Measurements from ENCODE around the gene SH2D5. TPM values are rescaled to one million over a fixed set of nuclear protein-coding genes. Genes with fewer than 3 reads are reported as not detected.

Gene SH2D5
- total RNA-seq, 2 experiments from 2014 or later, result 1.3 to 1.6 TPM

DNA sequence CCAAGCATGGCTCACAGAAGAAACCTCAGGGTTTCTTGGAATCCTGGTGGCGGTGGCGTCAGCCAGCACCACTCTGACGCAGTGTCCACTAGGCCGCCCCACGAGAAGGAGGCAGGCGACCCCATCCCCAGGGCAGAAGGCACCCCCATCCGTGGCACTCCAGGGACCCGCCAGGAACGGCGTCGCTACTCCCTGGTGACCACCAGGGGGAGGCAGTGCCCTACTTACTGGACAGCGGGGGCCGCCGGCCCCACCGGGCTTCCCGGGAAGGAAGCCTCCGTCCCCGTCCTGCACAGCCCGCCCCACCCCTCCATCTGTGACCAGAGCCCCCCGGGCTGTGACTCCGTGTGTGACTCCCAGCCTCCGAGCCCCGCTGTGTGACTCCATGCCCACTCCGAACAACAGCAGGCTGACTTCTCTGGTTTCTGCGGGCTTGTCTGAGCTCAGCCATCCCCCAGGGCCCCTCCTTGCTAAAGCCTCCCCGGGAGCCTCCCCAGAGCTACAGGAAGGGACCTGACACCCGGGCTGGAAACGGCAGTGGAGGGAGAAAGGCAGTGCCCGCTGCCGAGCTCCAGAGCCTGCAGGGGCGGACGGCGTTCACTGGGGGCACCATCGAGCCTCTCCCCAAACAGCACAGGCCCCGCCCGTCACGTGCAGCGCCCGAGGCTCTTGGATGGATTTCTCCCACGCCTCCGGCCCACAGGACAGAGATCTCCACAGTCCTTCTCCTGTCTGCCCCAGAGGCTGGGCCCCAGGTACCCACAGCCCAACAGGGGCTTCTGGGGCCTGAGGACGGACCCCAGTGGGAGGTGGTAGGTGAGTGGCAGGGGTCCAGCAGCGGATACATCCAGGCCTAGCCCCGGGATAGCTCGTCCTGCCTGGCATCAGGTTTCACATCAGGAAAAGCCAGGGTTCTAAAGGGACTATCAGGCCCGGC is 35.8 kb downstream of the SH2D5 start:
- TF ChIP-seq, protein P1, sequence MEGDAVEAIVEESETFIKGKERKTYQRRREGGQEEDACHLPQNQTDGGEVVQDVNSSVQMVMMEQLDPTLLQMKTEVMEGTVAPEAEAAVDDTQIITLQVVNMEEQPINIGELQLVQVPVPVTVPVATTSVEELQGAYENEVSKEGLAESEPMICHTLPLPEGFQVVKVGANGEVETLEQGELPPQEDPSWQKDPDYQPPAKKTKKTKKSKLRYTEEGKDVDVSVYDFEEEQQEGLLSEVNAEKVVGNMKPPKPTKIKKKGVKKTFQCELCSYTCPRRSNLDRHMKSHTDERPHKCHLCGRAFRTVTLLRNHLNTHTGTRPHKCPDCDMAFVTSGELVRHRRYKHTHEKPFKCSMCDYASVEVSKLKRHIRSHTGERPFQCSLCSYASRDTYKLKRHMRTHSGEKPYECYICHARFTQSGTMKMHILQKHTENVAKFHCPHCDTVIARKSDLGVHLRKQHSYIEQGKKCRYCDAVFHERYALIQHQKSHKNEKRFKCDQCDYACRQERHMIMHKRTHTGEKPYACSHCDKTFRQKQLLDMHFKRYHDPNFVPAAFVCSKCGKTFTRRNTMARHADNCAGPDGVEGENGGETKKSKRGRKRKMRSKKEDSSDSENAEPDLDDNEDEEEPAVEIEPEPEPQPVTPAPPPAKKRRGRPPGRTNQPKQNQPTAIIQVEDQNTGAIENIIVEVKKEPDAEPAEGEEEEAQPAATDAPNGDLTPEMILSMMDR (IDR thresholded peaks at IDR 0.05), result peak; percentile 98
- Mint-ChIP-seq H3K27ac (peak overlapping the region; percentile 70), H3K4me3 (peak overlapping the region; percentile 79), H3K36me3 (ENCODE audit: low read depth) (no peaks in the 10 kb centered on the region), H3K27me3 (no peaks in the 10 kb centered on the region), H3K4me1 (ENCODE audit: low read depth) (no peaks in the 10 kb centered on the region), H3K9me3 (no peaks in the 10 kb centered on the region)
- intact Hi-C loops (cut with micrococcal nuclease), result loop anchor here (10.0 kb wide), 1 partner anchor 498 kb away; no protein-coding TSS in a partner anchor
- CTCF ChIA-PET, result interaction anchor here (0.6 to 8.8 kb wide), 70 partner anchors 9 to 672 kb away, joined by 3 to 104 read pairs (median 4); partner anchors contain the start of genes DDOST, HP1BP3, KIF17 and PINK1
- peak; percentile 84 for DNase-seq
- POLR2A ChIA-PET, result no interaction called here
- ATAC-seq, result peak; percentile 96

DNA sequence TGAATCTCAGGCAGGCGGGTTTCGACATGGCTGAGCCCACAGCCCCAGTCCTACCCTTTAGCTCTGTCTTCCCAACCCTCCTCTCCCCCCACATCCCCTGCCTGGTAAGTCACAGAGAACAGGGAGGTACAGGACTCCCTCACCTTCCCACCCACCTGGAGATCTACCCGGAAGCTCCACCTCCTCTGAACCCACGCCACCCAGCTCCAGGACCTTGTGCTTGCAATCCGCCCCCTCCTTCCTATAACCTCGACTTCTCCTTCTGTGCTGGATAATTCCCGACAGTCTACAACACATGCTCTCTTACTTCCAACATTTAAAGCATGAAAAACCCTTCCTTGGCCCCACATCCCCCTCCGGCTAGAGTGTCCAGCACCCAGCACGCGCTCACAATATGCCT is 37.0 kb downstream of the SH2D5 start:
- Mint-ChIP-seq H3K27ac (no peak overlapping the region), H3K27me3 (no peaks in the 10 kb centered on the region), H3K9me3 (no peaks in the 10 kb centered on the region), H3K4me3 (no peak overlapping the region), H3K4me1 (ENCODE audit: low read depth) (no peaks in the 10 kb centered on the region), H3K36me3 (ENCODE audit: low read depth) (no peaks in the 10 kb centered on the region)
- ChIA-PET CTCF (interaction anchor here (1.0 to 8.8 kb wide), 5 partner anchors 11 to 499 kb away, joined by 3 to 104 read pairs (median 18); partner anchors contain the start of gene SH2D5), POLR2A (no interaction called here)
- ATAC-seq (no peak), DNase-seq (no peak)
- intact Hi-C loops (cut with micrococcal nuclease), result loop anchor here (10.0 kb wide), 1 partner anchor 499 kb away; no protein-coding TSS in a partner anchor
- TF ChIP-seq, protein P1 (IDR thresholded peaks at IDR 0.05), result no peak

DNA sequence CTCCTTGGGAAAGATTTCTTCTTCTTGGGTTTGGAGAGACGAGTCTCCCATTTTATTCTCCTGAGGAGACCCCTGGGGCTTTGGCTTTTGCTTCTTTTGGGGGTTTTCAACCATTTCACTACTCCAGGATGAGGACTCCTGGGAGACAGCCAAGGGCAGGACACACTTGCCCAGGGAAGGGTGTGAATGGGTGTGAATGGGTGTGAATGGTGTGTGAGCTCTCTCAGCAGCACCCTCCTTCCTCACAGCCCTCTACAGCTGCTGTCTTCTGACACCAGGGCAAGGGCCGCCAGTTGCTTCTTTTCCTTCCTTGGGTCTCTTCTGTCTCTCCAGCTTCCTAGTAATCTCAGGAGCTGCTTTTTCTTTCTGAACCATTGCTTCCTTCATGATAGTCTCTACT is 38.9 kb downstream of the SH2D5 start:
- no peaks in the 10 kb centered on the region for H3K36me3 Mint-ChIP-seq (ENCODE audit: low read depth)
- ATAC-seq, result no peak
- H3K9me3 Mint-ChIP-seq, result no peaks in the 10 kb centered on the region
- DNase-seq, result no peak
- H3K27me3 Mint-ChIP-seq, result no peaks in the 10 kb centered on the region
- no peak overlapping the region for H3K4me3 Mint-ChIP-seq
- no peaks in the 10 kb centered on the region for H3K4me1 Mint-ChIP-seq (ENCODE audit: low read depth)
- H3K27ac Mint-ChIP-seq, result no peak overlapping the region
- intact Hi-C loops (cut with micrococcal nuclease), result loop anchor here (10.0 kb wide), 1 partner anchor 501 kb away; no protein-coding TSS in a partner anchor
- ChIA-PET POLR2A (no interaction called here), CTCF (interaction anchor here (0.7 to 8.8 kb wide), 3 partner anchors 9 to 501 kb away, joined by 3 to 104 read pairs (median 3); no protein-coding TSS in a partner anchor)
- TF ChIP-seq, protein P1 (IDR thresholded peaks at IDR 0.05), result no peak

DNA sequence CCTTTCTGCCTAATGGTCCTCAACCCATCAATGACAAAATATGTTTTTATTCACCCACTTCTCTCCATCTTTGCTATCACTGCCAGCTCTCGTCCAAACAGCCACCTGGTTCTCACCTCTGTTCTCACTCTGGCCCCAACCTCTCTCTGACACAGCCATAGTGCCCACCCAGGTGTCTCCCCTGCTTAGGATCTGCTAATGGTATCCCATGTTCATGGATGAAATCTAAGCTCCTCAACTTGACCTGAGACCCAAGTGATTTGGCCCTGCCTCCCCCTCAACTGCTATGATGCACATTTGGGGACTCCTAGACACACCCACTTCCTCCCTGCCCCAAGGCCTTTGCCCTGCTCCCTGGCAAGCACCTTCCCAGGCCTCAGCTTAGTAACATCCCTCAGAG is 40.6 kb downstream of the SH2D5 start:
- ChIA-PET CTCF (interaction anchor here (0.8 to 1.0 kb wide), 2 partner anchors 39 to 504 kb away, joined by 3 read pairs; no protein-coding TSS in a partner anchor), POLR2A (no interaction called here)
- H3K27me3 Mint-ChIP-seq, result no peaks in the 10 kb centered on the region
- DNase-seq (no peak), ATAC-seq (no peak)
- intact Hi-C loops (cut with micrococcal nuclease), result loop anchor here (10.0 kb wide), 1 partner anchor 503 kb away; no protein-coding TSS in a partner anchor
- H3K4me3 Mint-ChIP-seq, result no peak overlapping the region
- H3K27ac Mint-ChIP-seq, result no peak overlapping the region
- TF ChIP-seq, protein P1 (IDR thresholded peaks at IDR 0.05), result no peak
- no peaks in the 10 kb centered on the region for H3K36me3 Mint-ChIP-seq (ENCODE audit: low read depth)
- no peaks in the 10 kb centered on the region for H3K9me3 Mint-ChIP-seq
- H3K4me1 Mint-ChIP-seq (ENCODE audit: low read depth), result no peaks in the 10 kb centered on the region

DNA sequence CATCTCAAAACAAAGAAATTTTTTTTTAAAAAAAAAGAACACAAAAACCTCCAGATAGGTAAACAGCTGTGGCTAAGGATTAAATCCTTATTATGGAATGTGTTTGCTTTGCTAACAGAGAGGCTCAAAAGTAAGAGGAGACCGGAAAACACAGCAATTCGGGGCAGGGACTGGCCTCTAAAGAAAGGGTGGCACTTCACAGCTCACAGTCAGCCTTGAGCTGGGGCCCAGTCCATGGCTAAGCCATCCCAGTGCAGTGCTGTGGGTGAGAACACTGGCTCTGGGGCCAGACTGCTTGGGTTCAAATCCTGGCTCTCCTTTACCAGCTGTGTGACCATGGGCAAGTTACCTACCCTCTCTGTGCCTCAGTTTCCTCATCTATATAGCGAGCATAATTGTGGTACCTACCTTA is 42.9 kb downstream of the SH2D5 start:
- ChIA-PET POLR2A (no interaction called here), CTCF (no interaction called here)
- TF ChIP-seq, protein P1 (IDR thresholded peaks at IDR 0.05), result no peak
- Mint-ChIP-seq H3K27me3 (no peaks in the 10 kb centered on the region), H3K4me1 (ENCODE audit: low read depth) (no peaks in the 10 kb centered on the region), H3K27ac (no peak overlapping the region), H3K36me3 (ENCODE audit: low read depth) (no peaks in the 10 kb centered on the region), H3K9me3 (no peaks in the 10 kb centered on the region), H3K4me3 (no peak overlapping the region)
- DNase-seq (no peak), ATAC-seq (no peak)
- intact Hi-C loops (cut with micrococcal nuclease), result loop anchor here (10.0 kb wide), 1 partner anchor 505 kb away; no protein-coding TSS in a partner anchor
